Measurements from ENCODE around the gene ZNF350. TPM values are rescaled to one million over a fixed set of nuclear protein-coding genes. Genes with fewer than 3 reads are reported as not detected.
A peak's percentile ranks its signal among the peaks of the same experiment; 100 is the strongest.
"Not testable (repeated sequence)": the region's sequence is repeated elsewhere in the genome, so short reads cannot be mapped to it uniquely, and the experiment has no call there.

ZNF350 gene
- total and polyA plus RNA-seq, 2 of the 13 experiments (the other 11 are each of a cell fraction or from before 2014, with no cell fraction given), result 3.7 to 6.9 TPM

DNA sequence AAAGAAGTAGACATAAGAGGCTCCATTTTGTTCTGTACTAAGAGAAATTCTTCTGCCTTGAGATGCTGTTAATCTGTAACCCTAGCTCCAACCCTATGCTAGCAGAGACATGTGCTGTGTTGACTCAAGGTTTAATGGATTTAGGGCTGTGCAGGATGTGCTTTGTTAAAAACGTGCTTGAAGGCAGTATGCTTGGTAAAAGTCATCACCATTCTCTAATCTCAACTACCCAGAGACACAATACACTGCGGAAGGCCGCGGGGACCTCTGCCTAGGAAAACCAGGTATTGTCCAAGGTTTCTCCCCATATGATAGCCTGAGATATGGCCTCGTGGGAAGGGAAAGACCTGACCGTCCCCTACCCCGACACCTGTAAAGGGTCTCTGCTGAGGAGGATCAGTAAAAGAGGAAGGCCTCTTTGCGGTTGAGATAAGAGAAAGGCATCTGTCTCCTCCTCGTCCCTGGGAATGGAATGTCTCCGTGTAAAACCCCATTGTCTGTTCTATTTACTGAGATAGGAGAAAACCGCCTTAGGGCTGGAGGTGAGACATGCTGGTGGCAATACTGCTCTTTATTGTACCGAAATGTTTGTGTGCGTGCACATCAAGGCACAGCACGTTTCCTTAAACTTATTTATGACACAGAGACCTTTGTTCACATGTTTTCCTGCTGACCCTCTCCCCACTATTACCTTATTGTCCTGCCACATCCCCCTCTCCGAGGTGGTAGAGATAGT, 39.8 kb upstream of the ZNF350 start (continued):
- TF ChIP-seq TAF1 (CRISPR knock-in tag; IDR thresholded peaks at IDR 0.05) (peak; percentile 16; the same call in 1 of the 2 replicates), ETV5 (CRISPR knock-in tag; IDR thresholded peaks at IDR 0.05; ENCODE audit: borderline replicate concordance) (peak; percentile 61; the same call in 1 of the 2 replicates), ZBTB40 (CRISPR knock-in tag; IDR thresholded peaks at IDR 0.05) (peak; percentile 65; the same call in 1 of the 2 replicates), ZSCAN21 (CRISPR knock-in tag; IDR thresholded peaks at IDR 0.05; ENCODE audit: borderline replicate concordance) (0 out of 2 replicates have a peak, but pooled peaks have one; percentile 10), IRF2 (CRISPR knock-in tag; IDR thresholded peaks at IDR 0.05) (peak; percentile 68; the same call in 1 of the 2 replicates), PAXIP1 (CRISPR knock-in tag; conservative IDR thresholded peaks at IDR 0.05) (peak; percentile 67), SNAPC2 (CRISPR knock-in tag; IDR thresholded peaks at IDR 0.05) (0 out of 2 replicates have a peak, but pooled peaks have one; percentile 46), POGZ (CRISPR knock-in tag; IDR thresholded peaks at IDR 0.05) (peak; percentile 63; the same call in 1 of the 2 replicates), ZNF644 (CRISPR knock-in tag; IDR thresholded peaks at IDR 0.05; ENCODE audit: low read depth) (0 out of 2 replicates have a peak, but pooled peaks have one; percentile 38), POLR2A (IDR thresholded peaks at IDR 0.05; ENCODE audit: insufficient read depth in 1 of 2, low read depth in 2 of 2, low read length in 2 of 2) (0 out of 4 replicates have a peak, but pooled peaks of 1 of the 2 experiments have one; percentile 18), MED1 (CRISPR knock-in tag; IDR thresholded peaks at IDR 0.05) (peak; percentile 65), PAWR (CRISPR knock-in tag; IDR thresholded peaks at IDR 0.05; ENCODE audit: borderline replicate concordance) (0 out of 2 replicates have a peak, but pooled peaks have one; percentile 46), ELF4 (CRISPR knock-in tag; IDR thresholded peaks at IDR 0.05; ENCODE audit: borderline replicate concordance) (0 out of 2 replicates have a peak, but pooled peaks have one; percentile 25), HDAC1 (CRISPR knock-in tag; IDR thresholded peaks at IDR 0.05) (peak; percentile 42), PITX1 (CRISPR knock-in tag; IDR thresholded peaks at IDR 0.05) (peak; percentile 99), TARDBP (CRISPR knock-in tag; IDR thresholded peaks at IDR 0.05) (peak; percentile 60; the same call in 1 of the 2 replicates), KAT7 (CRISPR knock-in tag; IDR thresholded peaks at IDR 0.05; ENCODE audit: borderline replicate concordance) (peak; percentile 44; the same call in 1 of the 2 replicates)
- not testable (repeated sequence) for TF ChIP-seq ZBTB40 (IDR thresholded peaks at IDR 0.05)

Measured in HepG2 (cell line).